Breast epithelium (tissue), 3 donors: ENCODE results near the gene EME2.

Experiments used
- POLR2A ChIP-seq: fragments of 450-650 bp; IDR thresholded peaks from one replicate; pipeline ENCODE4 v1.6.1; 2016; ENCODE audit warnings: antibody characterized with exemption, mild to moderate bottlenecking, moderate library complexity
- TF ChIP-seq, protein P1 (sequence below), 3 donors: fragments of 450-650 bp; IDR thresholded peaks; one replicate each; pipeline ENCODE4 v1.5.1; 2016 to 2017; ENCODE audit warnings: antibody characterized with exemption in 3 of 3, mild to moderate bottlenecking in 3 of 3, moderate library complexity in 3 of 3

DNA sequence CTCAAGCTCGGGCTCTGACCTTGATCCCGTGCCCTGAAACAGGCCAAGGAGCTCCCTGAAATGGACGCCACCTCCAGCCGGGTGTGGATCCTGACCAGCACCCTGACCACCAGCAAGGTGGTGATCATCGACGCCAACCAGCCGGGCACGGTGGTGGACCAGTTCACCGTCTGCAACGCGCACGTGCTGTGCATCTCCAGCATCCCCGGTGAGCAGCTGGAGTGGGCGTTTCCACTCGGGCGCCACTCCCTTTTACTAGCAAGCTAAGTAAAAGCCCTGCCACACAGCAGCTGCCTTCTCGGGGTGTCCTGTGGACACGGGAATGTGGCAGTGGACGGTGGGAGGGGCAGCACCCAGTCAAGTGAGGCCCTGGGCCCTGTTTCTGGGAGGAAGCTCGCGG is 7.6 kb upstream of the EME2 start:
- TF ChIP-seq, protein P1, sequence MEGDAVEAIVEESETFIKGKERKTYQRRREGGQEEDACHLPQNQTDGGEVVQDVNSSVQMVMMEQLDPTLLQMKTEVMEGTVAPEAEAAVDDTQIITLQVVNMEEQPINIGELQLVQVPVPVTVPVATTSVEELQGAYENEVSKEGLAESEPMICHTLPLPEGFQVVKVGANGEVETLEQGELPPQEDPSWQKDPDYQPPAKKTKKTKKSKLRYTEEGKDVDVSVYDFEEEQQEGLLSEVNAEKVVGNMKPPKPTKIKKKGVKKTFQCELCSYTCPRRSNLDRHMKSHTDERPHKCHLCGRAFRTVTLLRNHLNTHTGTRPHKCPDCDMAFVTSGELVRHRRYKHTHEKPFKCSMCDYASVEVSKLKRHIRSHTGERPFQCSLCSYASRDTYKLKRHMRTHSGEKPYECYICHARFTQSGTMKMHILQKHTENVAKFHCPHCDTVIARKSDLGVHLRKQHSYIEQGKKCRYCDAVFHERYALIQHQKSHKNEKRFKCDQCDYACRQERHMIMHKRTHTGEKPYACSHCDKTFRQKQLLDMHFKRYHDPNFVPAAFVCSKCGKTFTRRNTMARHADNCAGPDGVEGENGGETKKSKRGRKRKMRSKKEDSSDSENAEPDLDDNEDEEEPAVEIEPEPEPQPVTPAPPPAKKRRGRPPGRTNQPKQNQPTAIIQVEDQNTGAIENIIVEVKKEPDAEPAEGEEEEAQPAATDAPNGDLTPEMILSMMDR (IDR thresholded peaks at IDR 0.05) = no peak
- no peak for TF ChIP-seq POLR2A
